HG02884 (cell line): Measurements from ENCODE around the gene LRRC61.

ENCODE experiments used
- ATAC-seq: cut with Tn5 transposase; IDR thresholded peaks from one replicate; pipeline ENCODE4 v1.9.1; 2021; ENCODE audit warnings: mild to moderate bottlenecking, moderate library complexity; ENCODE audit not compliant: unreplicated experiment

The LRRC61 gene

DNA sequence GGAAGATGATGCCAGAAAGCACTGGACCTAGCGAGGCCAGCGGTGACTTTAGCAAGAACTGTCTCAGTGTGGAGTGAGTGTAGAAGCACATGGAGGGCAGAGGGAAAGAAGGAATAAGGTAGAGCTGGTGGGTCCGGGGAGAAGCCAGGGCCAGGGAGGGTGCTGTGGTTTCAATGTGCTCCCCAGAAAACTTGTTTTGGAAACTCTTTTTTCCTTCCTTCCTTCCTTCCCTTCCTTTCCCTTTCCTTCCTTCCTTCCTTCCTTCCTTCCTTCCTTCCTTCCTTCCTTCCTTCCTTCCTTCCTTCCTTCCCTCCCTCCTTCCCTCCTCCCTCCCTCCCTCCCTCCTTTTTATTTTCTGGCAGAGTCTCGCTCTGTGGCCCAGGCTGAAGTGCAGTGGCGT lies 23.8 kb downstream of the LRRC61 start:
- ATAC-seq: no peak

- no peak for ATAC-seq
These were observed 28.5 kb downstream of the LRRC61 start for GRCh38 chr7:150351587-150352194.

- ATAC-seq: no peak
These were observed 32.5 kb downstream of the LRRC61 start for GRCh38 chr7:150355666-150356059.

DNA sequence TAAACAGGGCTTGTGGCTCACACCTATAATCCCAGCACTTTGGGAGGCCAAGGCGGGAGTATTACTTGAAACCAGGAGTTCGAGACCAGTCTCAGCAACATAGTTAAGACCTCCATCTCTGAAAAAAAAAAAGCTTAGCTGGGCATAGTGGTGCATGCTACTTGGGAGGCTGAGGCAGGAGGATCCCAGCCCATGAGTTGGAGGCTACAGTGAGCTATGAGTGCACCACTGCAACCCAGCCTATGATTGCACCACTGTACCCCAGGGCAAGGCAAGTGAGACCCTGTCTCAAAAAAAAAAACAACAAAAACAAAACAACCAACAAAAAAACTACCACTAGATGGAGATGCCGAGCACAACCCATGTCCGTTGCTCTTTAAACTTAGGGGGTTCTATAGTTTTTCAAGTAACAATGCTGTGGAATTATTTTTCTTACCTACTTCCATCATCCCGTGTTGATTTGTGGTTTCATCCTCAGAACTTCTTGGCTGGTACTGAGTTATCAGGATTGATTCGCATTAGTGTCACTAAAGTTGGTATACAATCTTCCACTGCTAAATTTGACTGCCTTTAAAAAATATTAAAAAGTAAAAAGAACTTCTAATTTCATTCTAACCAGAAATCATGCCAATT lies 33.2 kb downstream of the LRRC61 start:
- ATAC-seq: no peak

DNA sequence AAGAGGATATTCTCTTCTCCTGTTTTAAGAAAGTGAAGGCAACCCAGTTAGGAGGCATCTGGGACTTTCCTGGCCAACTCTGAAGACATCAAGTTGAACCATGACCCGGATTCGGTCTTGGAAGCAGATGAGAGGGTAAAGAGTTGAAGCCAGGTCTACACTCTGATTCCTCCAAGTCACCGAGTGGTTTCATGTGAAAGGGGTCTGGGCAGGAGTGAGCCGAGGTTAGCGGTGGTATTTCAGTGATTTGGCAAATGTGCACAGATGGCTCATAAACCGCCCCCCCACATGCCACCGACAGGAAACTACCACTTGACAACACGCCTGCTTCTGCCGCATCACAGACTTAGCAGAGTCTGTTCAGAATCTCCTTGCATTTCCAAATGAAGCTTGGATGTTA lies 34.1 kb downstream of the LRRC61 start:
- ATAC-seq: no peak

- ATAC-seq: no peak
These were observed 34.7 kb downstream of the LRRC61 start for GRCh38 chr7:150357771-150358427.

DNA sequence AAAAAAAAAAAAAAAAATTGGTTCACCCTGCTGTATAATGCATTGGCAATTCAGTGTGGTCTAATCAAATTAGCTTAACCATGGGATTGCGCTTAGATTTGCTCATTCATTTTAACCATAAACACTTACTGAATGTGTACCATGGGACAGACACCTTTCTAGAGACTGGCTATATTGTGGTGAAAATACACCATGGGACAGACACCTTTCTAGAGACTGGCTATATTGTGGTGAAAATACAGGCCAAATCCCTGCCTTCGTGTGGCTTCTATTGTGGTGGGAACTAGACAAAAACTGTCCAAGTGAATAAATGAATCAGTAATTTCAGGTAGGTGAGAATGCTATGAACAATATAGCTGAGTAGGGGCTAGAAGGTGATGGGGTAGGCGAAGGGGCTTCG lies 35.3 kb downstream of the LRRC61 start:
- no peak for ATAC-seq

DNA sequence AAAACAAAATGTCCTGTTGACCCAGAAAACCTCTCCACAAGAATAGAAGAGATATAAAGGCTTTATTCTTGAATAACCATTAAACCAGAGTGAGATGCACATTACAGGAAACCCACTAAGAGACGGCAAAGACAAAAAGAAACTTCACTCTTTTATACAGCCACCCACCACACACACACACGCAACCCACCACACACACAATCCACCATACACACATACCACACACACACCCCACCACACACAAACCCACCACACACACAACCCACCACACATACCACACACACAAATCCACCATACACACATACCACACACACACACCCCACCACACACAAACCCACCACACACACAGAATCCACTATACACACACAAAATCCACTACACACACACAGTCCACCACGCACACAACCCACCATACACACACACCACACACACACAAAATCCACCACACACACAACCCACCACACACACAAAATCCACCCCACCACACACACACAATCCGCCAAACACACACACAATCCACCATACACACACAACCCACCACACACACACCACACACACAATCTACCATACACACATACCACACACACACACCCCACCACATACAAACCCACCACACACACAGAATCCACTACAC lies 36.0 kb downstream of the LRRC61 start:
- no peak for ATAC-seq

DNA sequence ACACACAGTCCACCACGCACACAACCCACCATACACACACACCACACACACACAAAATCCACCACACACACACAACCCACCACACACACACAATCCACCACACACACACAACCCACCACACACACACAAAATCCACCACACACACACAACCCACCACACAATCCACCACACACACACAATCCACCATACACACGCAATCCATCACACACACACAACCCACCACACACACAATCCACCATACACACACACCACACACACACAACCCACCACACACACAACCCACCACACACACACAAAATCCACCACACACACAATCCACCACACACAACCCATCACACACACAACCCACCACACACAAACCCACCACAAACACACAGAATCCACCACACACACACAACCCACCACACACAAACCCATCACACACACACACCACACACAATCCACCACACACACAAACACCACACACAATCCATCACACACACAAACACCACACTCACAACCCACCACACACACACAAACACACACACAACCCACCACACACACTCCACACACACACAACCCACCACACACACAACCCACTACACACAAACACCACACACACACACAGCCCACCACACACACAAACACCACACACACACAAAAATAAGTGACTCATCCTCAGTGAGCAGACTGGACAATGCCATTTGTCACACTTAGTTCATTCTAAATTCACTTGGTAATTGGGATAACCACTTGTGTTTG lies 36.6 kb downstream of the LRRC61 start:
- ATAC-seq: no peak

DNA sequence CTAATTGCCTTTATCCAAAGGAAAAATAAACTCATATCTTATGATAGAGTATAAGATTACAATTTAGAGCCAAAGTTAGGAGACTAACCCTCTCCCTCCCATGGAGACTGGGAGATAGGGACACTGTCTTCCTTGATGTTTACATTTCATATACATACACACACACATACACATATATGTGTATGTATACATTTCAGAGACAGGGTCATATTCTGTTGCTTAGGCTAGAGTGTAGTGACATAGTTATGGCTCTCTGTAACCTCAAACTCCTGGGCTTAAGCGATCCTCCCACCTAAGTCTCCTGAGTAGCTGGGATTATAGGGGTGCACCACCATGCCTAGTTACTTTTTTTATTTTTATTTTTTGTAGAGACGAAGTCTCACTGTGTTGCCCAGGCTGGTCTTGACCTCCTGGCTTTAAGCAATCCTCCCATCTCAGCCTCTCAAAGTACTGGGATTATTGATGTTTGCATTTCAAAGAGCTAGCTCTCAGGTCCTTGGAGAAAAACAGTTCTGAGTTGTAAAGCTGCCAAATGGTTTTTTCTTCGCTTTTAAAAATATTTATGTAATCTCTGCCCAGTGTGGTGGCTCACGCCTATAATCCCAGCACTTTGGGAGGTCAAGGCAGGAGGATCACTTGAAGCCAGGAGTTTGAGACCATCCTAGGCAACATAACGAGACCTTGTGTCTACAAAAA lies 37.4 kb downstream of the LRRC61 start:
- ATAC-seq: no peak

- no peak for ATAC-seq
These were observed 38.2 kb downstream of the LRRC61 start for GRCh38 chr7:150361402-150361801.

DNA sequence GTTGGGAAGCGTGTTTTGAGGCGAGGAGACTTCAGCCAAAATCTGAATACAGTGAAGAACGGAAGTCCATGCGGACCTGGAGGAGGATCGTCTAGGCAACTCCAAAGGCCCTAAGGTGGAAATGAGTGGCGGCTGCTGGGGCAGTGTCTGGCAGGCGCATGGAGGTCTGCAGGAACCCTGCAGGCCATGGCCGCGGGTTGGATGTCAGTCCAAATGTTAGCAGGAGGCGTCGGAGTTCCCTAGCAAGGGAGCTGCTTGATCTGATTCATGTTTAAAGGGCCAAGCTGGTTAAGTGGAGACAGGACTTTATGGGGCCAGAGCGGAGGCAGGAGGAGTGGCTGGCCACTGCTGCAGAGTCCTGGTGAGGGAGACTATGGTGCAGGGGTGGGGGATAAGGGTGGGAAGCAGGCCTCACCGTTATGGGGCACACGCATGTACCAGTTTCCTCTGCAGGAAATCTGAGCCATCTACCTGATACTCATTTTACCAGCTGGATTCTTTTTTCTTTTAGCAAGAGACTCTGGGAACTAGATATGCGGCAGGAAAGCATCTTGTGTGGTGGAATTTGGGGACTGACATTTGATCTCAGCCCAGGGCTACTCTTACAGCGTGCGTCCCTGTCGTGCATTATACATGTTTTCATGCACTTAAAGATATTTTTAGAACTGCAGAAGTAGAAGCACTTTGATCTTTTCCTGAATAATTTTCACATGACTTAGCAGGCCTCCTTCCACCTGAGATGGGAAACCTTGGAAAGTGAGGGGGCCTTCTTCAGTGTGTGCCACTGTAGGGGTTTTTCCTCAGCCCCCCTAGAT lies 38.9 kb downstream of the LRRC61 start:
- ATAC-seq: no peak

- no peak for ATAC-seq
These were observed 40.2 kb downstream of the LRRC61 start for GRCh38 chr7:150363370-150363769.

DNA sequence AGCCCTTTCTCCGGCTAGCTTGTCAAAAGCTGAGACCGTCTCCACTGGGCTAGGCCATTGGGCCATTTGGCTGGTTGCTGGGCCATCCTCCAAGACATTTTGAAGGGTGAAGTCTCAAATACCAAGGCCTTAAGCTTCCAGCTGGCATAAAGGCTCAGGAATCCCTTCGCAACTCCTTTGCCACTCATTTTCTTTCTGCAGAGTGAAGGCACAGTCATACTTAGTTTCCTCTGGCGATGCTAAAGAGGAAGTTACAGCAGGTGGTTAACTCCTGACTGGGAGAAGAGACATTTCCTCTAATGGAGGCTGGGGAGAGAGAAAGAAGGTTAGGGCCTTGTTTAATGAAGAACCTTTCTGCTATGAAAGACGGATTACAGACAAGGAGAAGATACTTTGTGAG lies 40.7 kb downstream of the LRRC61 start:
- ATAC-seq: no peak

DNA sequence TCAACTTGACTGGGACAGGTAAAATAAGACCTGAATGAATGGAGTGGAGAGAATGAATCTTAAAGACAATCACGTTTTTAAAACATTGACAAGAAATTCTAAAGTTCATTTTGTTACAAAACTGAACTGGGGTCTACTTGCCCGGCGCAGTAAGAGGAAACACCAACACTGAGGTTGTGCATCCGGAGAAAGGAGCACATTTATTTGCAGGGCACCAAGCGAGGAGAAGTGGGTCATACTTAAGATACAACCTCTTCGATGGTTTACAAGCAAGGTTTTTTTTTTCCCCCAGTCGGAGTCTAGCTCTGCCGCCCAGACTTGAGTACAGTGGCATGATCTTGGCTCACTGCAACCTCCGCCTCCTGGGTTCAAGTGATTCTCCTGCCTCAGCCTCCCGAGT lies 42.0 kb downstream of the LRRC61 start:
- ATAC-seq: no peak

DNA sequence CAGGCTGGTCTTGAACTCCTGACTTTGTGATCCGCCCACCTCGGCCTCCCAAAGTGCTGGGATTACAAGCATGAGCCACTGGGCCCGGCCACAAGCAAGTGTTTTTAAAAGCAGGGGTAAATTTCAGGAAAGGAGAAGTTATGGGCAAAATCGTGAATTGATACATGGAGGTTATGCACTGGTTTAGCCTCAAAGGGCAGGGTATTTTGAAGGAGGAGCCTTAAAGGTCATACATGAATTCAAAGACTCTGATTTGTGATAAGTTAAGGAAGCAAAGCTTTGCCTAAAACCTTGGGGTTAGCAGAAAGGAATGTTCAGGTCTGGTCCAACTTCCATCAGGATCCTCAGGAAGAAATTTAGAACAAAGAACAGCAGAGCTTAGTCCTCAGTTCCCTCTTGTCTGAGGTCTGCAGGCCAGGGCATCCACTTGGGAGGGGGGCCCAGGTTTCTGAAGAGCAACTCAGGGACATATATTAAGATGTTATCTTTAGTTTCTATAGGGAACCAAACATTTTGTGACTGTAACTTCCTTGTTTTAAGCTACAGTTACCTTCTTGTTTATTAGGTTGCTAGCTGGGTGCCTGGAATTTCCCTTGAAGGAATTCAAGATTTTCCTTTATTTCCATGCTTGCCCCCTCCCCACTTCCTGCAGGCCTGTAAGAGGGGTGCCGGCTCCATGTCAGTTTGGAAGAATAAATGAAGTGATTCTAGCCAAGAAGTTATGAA lies 42.7 kb downstream of the LRRC61 start:
- no peak for ATAC-seq

DNA sequence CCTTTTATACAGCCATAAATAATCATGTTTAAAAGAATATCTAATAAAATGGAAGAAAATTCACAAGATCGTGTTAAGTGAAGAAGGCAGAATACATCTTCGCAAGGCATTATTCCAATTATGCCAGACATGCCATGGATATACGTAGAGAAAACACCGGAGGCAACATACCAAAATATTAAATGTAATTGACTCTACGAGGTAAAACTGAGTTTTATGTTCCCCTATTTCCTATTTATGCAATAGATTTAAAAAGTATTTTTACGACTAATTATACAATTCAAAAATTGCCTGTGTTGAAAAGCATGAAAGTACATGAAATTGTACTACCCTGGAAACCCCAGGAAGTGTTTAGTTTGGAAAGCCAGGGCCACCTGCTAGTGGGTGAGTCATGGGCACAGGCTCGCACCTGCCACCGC lies 44.5 kb downstream of the LRRC61 start:
- no peak for ATAC-seq

GRCh38 chr7:150368096-150368883 lies 45.1 kb downstream of the LRRC61 start, which contains the start of gene REPIN1:
TSS of gene REPIN1 (plus strand) at chr7:150368822. CDS start at chr7:150369712, 890 bp downstream.
- peak; percentile 49 for ATAC-seq
